ENCODE measurements around the gene SP140.
"Not testable (repeated sequence)": the region's sequence is repeated elsewhere in the genome, so short reads cannot be mapped to it uniquely, and the experiment has no call there.

Gene SP140

GRCh38 chr2:230226051-230226551 is 565 bp downstream of the SP140 start:
- peak; percentile 55 for DNase-seq

GRCh38 chr2:230227216-230227615 is 1.7 kb downstream of the SP140 start:
- DNase-seq, result peak; percentile 37

GRCh38 chr2:230230087-230230486 is 4.6 kb downstream of the SP140 start:
- peak; percentile 73 for DNase-seq

- DNase-seq, result peak; percentile 57
Observed at GRCh38 chr2:230230496-230231200, 5.1 kb downstream of the SP140 start.

- no peak for DNase-seq
Observed at GRCh38 chr2:230231251-230231650, 5.7 kb downstream of the SP140 start.

- peak; percentile 39 for DNase-seq
Observed at GRCh38 chr2:230234122-230234722, 8.7 kb downstream of the SP140 start.

- DNase-seq, result peak; percentile 89
Observed at GRCh38 chr2:230234845-230235244, 9.3 kb downstream of the SP140 start.

GRCh38 chr2:230244211-230244610 is 18.7 kb downstream of the SP140 start:
- no peak for DNase-seq

GRCh38 chr2:230246206-230246605 is 20.7 kb downstream of the SP140 start:
- no peak for DNase-seq

- no peak for DNase-seq
Observed at GRCh38 chr2:230250231-230250630, 24.7 kb downstream of the SP140 start.

- DNase-seq, result peak; percentile 87
Observed at GRCh38 chr2:230254152-230254881, 28.8 kb downstream of the SP140 start.

- DNase-seq, result peak; percentile 71
Observed at GRCh38 chr2:230256733-230257332, 31.3 kb downstream of the SP140 start.

- DNase-seq, result no peak
Observed at GRCh38 chr2:230258483-230258882, 32.9 kb downstream of the SP140 start.

- DNase-seq, result peak; percentile 19
Observed at GRCh38 chr2:230262246-230262645, 36.7 kb downstream of the SP140 start.

- not testable (repeated sequence) for DNase-seq
Observed at GRCh38 chr2:230264945-230265344, 39.4 kb downstream of the SP140 start.

GRCh38 chr2:230266638-230267037 is 41.1 kb downstream of the SP140 start:
- DNase-seq, result no peak

- no peak for DNase-seq
Observed at GRCh38 chr2:230267059-230267458, 41.5 kb downstream of the SP140 start.

- peak; percentile 72 for DNase-seq
Observed at GRCh38 chr2:230267556-230267955, 42.0 kb downstream of the SP140 start.

GRCh38 chr2:230268606-230269243 is 43.2 kb downstream of the SP140 start:
- peak; percentile 71 for DNase-seq

GRCh38 chr2:230269715-230270114 is 44.2 kb downstream of the SP140 start:
- DNase-seq, result peak; percentile 82

- no peak for DNase-seq
Observed at GRCh38 chr2:230282936-230283335, 57.4 kb downstream of the SP140 start.

GRCh38 chr2:230286048-230286447 is 60.5 kb downstream of the SP140 start:
- DNase-seq, result no peak

GRCh38 chr2:230289311-230289710 is 63.8 kb downstream of the SP140 start:
- not testable (repeated sequence) for DNase-seq
